Measurements from ENCODE around the gene KRTAP12-1.

KRTAP12-1 gene

GRCh38 chr21:44711327-44712202 lies 29.6 kb upstream of the KRTAP12-1 start, which contains the start of gene TSPEAR:
TSS of gene TSPEAR (minus strand) at chr21:44711572. CDS start at chr21:44711514, 58 bp downstream.
- H3K27ac ChIP-seq = no peak within 1 kb of the TSS
- H3K79me2 ChIP-seq (ENCODE audit: insufficient read depth, low read depth) = no peaks in the 10 kb centered on the region
- no peaks in the 10 kb centered on the region for H3K36me3 ChIP-seq (ENCODE audit: insufficient read depth)
- no peaks in the 10 kb centered on the region for H3K4me1 ChIP-seq (ENCODE audit: low read depth, poor library complexity, severe bottlenecking)
- H4K20me1 ChIP-seq (ENCODE audit: insufficient read depth) = no peaks in the 10 kb centered on the region
- no peak within 1 kb of the TSS for H3K9ac ChIP-seq
- no peak within 1 kb of the TSS for H3K4me2 ChIP-seq
- H3K27me3 ChIP-seq (ENCODE audit: insufficient read depth, low read depth) = peaks cover 92% of the 10 kb centered on the region
- no peak within 1 kb of the TSS for H3K4me3 ChIP-seq (IDR thresholded peaks at IDR 0.05; ENCODE audit: insufficient read depth, low read depth, low read length)
- TF ChIP-seq, protein P1, sequence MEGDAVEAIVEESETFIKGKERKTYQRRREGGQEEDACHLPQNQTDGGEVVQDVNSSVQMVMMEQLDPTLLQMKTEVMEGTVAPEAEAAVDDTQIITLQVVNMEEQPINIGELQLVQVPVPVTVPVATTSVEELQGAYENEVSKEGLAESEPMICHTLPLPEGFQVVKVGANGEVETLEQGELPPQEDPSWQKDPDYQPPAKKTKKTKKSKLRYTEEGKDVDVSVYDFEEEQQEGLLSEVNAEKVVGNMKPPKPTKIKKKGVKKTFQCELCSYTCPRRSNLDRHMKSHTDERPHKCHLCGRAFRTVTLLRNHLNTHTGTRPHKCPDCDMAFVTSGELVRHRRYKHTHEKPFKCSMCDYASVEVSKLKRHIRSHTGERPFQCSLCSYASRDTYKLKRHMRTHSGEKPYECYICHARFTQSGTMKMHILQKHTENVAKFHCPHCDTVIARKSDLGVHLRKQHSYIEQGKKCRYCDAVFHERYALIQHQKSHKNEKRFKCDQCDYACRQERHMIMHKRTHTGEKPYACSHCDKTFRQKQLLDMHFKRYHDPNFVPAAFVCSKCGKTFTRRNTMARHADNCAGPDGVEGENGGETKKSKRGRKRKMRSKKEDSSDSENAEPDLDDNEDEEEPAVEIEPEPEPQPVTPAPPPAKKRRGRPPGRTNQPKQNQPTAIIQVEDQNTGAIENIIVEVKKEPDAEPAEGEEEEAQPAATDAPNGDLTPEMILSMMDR (conservative IDR thresholded peaks at IDR 0.05; ENCODE audit: low read depth, low read length) = no peak
- no peak within 1 kb of the TSS for H2AFZ ChIP-seq (ENCODE audit: low read depth)

DNA sequence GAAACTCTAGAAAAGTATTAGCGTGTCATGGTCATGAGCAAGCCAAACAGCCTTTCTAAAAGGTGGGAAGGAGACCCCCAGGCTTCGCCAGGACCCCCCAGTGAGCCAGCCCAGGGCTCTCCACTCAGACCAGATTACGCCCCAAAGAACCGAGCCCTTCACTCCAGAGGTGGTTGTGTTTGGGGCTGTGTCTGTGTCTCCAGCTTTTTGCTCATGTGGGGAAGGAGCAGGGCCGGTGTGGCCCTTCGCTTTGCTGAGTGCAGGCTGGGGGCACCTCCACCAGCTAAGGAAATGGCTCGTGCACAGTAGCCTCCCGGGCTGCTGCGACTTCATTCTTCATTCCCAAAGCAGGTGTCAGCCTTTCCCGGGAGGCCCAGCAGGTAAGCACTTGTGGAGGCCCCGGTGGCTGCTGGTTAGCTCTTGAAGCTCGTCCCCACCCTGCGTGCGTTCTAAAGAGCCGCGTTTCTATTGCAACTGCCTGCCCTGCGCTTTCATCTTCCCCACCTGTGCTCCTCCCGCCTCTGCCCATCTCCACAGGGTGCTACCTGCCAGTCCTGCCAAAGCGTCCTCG lies 28.9 kb upstream of the KRTAP12-1 start:
- Histone ChIP-seq H3K4me2 (no peak overlapping the region), H3K4me3 (IDR thresholded peaks at IDR 0.05; ENCODE audit: insufficient read depth, low read depth, low read length) (no peak overlapping the region), H4K20me1 (ENCODE audit: insufficient read depth) (no peaks in the 10 kb centered on the region), H3K4me1 (ENCODE audit: low read depth, poor library complexity, severe bottlenecking) (no peaks in the 10 kb centered on the region), H3K79me2 (ENCODE audit: insufficient read depth, low read depth) (no peaks in the 10 kb centered on the region), H3K27me3 (ENCODE audit: insufficient read depth, low read depth) (peaks cover 90% of the 10 kb centered on the region), H2AFZ (ENCODE audit: low read depth) (no peak overlapping the region), H3K27ac (no peak overlapping the region), H3K36me3 (ENCODE audit: insufficient read depth) (no peaks in the 10 kb centered on the region), H3K9ac (no peak overlapping the region)
- TF ChIP-seq, protein P1 (conservative IDR thresholded peaks at IDR 0.05; ENCODE audit: low read depth, low read length) = no peak

- Histone ChIP-seq H3K4me1 (ENCODE audit: low read depth, poor library complexity, severe bottlenecking) (no peaks in the 10 kb centered on the region), H3K27me3 (ENCODE audit: insufficient read depth, low read depth) (peaks cover 86% of the 10 kb centered on the region)
Observed at GRCh38 chr21:44710294-44710665, 28.3 kb upstream of the KRTAP12-1 start.

GRCh38 chr21:44709426-44710293 lies 27.7 kb upstream of the KRTAP12-1 start:
- Histone ChIP-seq H3K79me2 (ENCODE audit: insufficient read depth, low read depth) (no peaks in the 10 kb centered on the region), H3K27me3 (ENCODE audit: insufficient read depth, low read depth) (peaks cover 87% of the 10 kb centered on the region), H3K4me1 (ENCODE audit: low read depth, poor library complexity, severe bottlenecking) (no peaks in the 10 kb centered on the region), H4K20me1 (ENCODE audit: insufficient read depth) (no peaks in the 10 kb centered on the region), H3K4me3 (IDR thresholded peaks at IDR 0.05; ENCODE audit: insufficient read depth, low read depth, low read length) (no peak overlapping the region), H3K27ac (no peak overlapping the region), H2AFZ (ENCODE audit: low read depth) (no peak overlapping the region), H3K9ac (no peak overlapping the region), H3K4me2 (no peak overlapping the region), H3K36me3 (ENCODE audit: insufficient read depth) (no peaks in the 10 kb centered on the region)
- TF ChIP-seq, protein P1 (conservative IDR thresholded peaks at IDR 0.05; ENCODE audit: low read depth, low read length) = no peak

More at GRCh38 chr21:44710294-44710665, 28.3 kb upstream of the KRTAP12-1 start:
- Histone ChIP-seq H3K27ac (no peak overlapping the region), H3K36me3 (ENCODE audit: insufficient read depth) (no peaks in the 10 kb centered on the region), H3K4me2 (no peak overlapping the region), H3K9ac (no peak overlapping the region), H3K4me3 (IDR thresholded peaks at IDR 0.05; ENCODE audit: insufficient read depth, low read depth, low read length) (no peak overlapping the region), H4K20me1 (ENCODE audit: insufficient read depth) (no peaks in the 10 kb centered on the region), H2AFZ (ENCODE audit: low read depth) (no peak overlapping the region), H3K79me2 (ENCODE audit: insufficient read depth, low read depth) (no peaks in the 10 kb centered on the region)
- TF ChIP-seq, protein P1 (conservative IDR thresholded peaks at IDR 0.05; ENCODE audit: low read depth, low read length) = no peak

Measured in KMS-11 (cell line).